Glutamatergic neuron (in vitro differentiated cells): Measurements from ENCODE around the gene SEC11A. TPM values are rescaled to one million over a fixed set of nuclear protein-coding genes. Genes with fewer than 3 reads are reported as not detected.

ENCODE experiments used
- DNase-seq: peaks from one replicate; pipeline ENCODE4 v3.0.0; 2022
- H3K27ac Mint-ChIP-seq: one replicate; pipeline ENCODE4 v1.8.0; 2020; ENCODE audit warnings: mild to moderate bottlenecking, mixed read lengths, inconsistent platforms; ENCODE audit not compliant: unreplicated experiment
- H3K27me3 Mint-ChIP-seq: one replicate; pipeline ENCODE4 v1.8.0; 2020; ENCODE audit warnings: mild to moderate bottlenecking, moderate library complexity, mixed read lengths, inconsistent platforms; ENCODE audit not compliant: unreplicated experiment
- H3K36me3 Mint-ChIP-seq: one replicate; pipeline ENCODE4 v1.8.0; 2020; ENCODE audit warnings: mild to moderate bottlenecking, mixed read lengths, inconsistent platforms; ENCODE audit not compliant: unreplicated experiment
- H3K4me1 Mint-ChIP-seq: one replicate; pipeline ENCODE4 v1.8.0; 2020; ENCODE audit warnings: mild to moderate bottlenecking, low read depth, mixed read lengths, inconsistent platforms; ENCODE audit not compliant: unreplicated experiment
- H3K4me3 Mint-ChIP-seq: one replicate; pipeline ENCODE4 v1.8.0; 2020; ENCODE audit warnings: mild to moderate bottlenecking, mixed read lengths, inconsistent platforms; ENCODE audit not compliant: unreplicated experiment
- H3K9me3 Mint-ChIP-seq: one replicate; pipeline ENCODE4 v1.8.0; 2020; ENCODE audit warnings: mild to moderate bottlenecking, moderate library complexity, mixed read lengths, inconsistent platforms; ENCODE audit not compliant: unreplicated experiment
- total RNA-seq: library from RNA; stranded (reverse); fragmentation: NEBNext Ultra II Directional; extraction: Animal tissue kit (Norgen Biotek cat#: 25700); gene quantifications from one replicate; pipeline ENCODE4 v1.2.1, GENCODE V29; 2021; ENCODE audit not compliant: unreplicated experiment
- TF ChIP-seq, protein P1 (sequence below): fragments of 200-600 bp; sonication (generic); IDR thresholded peaks from one replicate; pipeline ENCODE4 v1.5.0; 2021; ENCODE audit not compliant: partially characterized antibody, unreplicated experiment

SEC11A gene
- total RNA-seq, 1 donor from 2014 or later, result 84.3 TPM

DNA sequence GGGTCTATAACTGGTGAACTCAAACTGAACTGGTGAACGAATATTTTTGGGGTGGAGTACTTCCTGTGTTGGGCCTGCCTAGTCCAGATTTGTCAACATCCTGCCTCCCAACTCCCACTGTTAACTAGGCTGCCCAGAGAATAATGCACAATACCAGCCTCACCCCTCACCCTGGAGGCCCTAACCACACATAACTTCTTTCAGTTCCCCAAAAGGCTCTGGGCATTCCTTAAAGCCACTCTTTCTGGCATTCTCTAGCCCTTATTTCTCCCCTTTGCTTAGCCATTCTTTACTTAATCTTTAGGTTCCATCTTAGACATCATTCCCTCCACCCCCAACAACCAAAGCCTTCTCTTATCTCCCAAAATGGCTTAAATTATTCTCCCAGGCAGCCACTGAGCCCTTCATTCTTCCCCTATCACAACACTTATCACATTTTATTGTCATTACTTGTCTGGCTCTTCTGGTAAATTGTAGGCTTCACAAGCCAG is 9.1 kb upstream of the SEC11A start:
- TF ChIP-seq, protein P1, sequence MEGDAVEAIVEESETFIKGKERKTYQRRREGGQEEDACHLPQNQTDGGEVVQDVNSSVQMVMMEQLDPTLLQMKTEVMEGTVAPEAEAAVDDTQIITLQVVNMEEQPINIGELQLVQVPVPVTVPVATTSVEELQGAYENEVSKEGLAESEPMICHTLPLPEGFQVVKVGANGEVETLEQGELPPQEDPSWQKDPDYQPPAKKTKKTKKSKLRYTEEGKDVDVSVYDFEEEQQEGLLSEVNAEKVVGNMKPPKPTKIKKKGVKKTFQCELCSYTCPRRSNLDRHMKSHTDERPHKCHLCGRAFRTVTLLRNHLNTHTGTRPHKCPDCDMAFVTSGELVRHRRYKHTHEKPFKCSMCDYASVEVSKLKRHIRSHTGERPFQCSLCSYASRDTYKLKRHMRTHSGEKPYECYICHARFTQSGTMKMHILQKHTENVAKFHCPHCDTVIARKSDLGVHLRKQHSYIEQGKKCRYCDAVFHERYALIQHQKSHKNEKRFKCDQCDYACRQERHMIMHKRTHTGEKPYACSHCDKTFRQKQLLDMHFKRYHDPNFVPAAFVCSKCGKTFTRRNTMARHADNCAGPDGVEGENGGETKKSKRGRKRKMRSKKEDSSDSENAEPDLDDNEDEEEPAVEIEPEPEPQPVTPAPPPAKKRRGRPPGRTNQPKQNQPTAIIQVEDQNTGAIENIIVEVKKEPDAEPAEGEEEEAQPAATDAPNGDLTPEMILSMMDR, result no peak
- H3K27me3 Mint-ChIP-seq, result peaks cover 2% of the 10 kb centered on the region
- no peaks in the 10 kb centered on the region for H3K4me1 Mint-ChIP-seq
- no peaks in the 10 kb centered on the region for H3K9me3 Mint-ChIP-seq
- H3K4me3 Mint-ChIP-seq, result no peak overlapping the region
- H3K27ac Mint-ChIP-seq, result no peak overlapping the region
- no peaks in the 10 kb centered on the region for H3K36me3 Mint-ChIP-seq
- DNase-seq, result no peak

DNA sequence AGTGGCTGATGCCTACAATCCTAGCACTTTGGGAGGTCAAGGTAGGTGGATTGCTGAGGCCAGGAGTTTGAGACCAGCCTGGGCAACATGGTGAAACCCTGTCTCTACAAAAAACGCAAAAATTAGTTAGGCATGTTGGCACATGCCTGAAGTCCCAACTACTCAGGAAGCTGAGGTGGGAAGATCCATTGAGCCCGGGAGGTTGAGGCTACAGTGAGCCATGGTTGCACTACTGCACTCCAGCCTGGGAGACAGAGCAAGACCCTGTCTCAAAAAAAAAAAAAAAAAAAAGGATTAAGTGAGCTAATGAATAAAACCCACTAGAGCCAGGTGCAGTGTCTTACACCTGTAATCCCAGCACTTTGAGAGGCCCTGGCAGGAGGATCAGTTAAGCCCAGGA is 6.7 kb upstream of the SEC11A start:
- no peaks in the 10 kb centered on the region for H3K36me3 Mint-ChIP-seq
- H3K9me3 Mint-ChIP-seq, result no peaks in the 10 kb centered on the region
- no peaks in the 10 kb centered on the region for H3K27me3 Mint-ChIP-seq
- H3K4me3 Mint-ChIP-seq, result no peak overlapping the region
- no peaks in the 10 kb centered on the region for H3K4me1 Mint-ChIP-seq
- TF ChIP-seq, protein P1, result no peak
- DNase-seq, result no peak
- H3K27ac Mint-ChIP-seq, result no peak overlapping the region

DNA sequence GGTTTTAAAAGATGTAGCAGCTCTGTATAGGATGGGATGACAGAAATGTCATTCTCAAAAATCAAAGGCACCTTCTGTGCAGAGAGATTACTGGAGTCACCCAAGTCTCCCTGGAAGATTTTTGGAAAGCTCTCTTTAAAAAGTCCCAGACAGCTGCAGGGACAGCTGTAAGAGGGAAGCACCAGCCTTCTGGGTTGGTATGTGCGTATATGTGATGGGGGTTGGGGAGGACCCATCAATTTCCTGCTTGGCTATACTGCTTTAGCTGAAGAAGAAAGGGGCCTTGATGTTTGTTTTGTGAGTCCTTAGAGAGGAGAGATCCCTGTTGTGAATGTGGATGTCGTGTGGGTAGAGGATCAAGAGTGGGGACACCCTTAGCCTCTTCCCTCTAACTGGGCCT is 5.4 kb upstream of the SEC11A start:
- H3K4me3 Mint-ChIP-seq, result no peak overlapping the region
- no peaks in the 10 kb centered on the region for H3K27me3 Mint-ChIP-seq
- H3K9me3 Mint-ChIP-seq, result peaks cover 2% of the 10 kb centered on the region
- DNase-seq, result no peak
- H3K27ac Mint-ChIP-seq, result no peak overlapping the region
- H3K36me3 Mint-ChIP-seq, result no peaks in the 10 kb centered on the region
- no peaks in the 10 kb centered on the region for H3K4me1 Mint-ChIP-seq
- TF ChIP-seq, protein P1, result no peak

DNA sequence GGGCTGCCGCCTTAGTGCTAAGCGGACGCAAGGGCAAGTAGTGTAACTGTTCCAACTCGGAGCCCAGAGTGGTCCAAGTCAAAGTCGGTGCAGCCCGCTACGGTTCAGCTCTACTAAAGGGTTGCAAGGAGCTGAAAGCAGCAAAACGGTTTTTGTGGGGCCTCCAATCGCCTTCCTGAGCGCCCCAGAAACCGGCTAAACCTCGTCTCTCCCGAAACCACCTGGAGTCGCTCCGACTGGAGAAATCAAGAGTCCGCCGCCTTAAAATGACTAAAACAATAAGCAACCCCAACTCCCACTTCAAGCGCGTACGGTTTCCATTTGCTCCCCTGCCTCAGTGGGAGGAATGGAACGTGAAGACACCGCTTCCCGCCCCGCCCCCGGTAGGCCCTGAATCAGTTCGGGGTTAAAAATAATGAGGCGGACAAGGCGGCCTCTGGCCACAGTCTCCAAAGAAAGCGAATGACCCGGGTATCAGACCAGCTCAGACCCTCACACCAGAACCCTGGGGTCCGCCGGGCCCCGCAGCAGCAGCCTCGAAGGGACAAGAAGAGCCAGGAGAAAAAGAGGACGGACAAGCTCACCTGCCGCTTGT is 401 bp downstream of the SEC11A start:
- Mint-ChIP-seq H3K27ac (peak overlapping the region; percentile 92), H3K36me3 (no peaks in the 10 kb centered on the region), H3K9me3 (peaks cover 7% of the 10 kb centered on the region), H3K4me3 (peak overlapping the region; percentile 97), H3K4me1 (peaks cover 4% of the 10 kb centered on the region), H3K27me3 (peaks cover 1% of the 10 kb centered on the region)
- TF ChIP-seq, protein P1, result no peak
- peak; percentile 25 for DNase-seq

DNA sequence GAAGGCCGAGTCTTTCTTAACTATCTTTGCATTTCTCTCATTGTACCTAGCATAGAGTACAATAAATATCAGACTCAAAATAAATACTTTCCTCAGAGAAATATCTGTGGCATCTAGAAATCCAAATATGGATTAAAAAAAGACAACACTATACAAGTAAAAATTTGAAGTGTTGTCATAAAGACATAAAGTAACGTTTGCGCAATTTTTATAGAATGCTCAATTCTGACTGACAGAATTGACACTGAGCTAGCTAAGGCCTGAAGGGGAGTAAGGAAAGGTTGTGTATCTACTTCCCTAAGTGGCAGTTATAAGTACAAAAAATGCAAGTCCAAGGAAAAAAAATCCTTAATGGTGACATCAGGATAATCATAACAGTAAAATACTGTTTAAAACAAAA is 1.1 kb downstream of the SEC11A start:
- Mint-ChIP-seq H3K36me3 (no peaks in the 10 kb centered on the region), H3K27me3 (peaks cover 1% of the 10 kb centered on the region), H3K4me3 (peak overlapping the region; percentile 97), H3K9me3 (peaks cover 7% of the 10 kb centered on the region), H3K27ac (peak overlapping the region; percentile 38), H3K4me1 (peaks cover 4% of the 10 kb centered on the region)
- no peak for DNase-seq
- TF ChIP-seq, protein P1, result no peak
